Sigmoid colon (tissue), 7 donors: ENCODE results near the gene SIPA1L3. TPM values are rescaled to one million over a fixed set of nuclear protein-coding genes. Genes with fewer than 3 reads are reported as not detected.

ENCODE experiments used
- DNase-seq: peaks from one replicate; pipeline ENCODE4 v3.0.0-alpha.2; 2019
- H3K27ac ChIP-seq, 4 donors: fragments of 200-600 bp; sonication (generic); one replicate each; pipeline ENCODE4 v1.5.1; 2016 to 2019; ENCODE audit warnings: mild to moderate bottlenecking in 1 of 4
- H3K27me3 ChIP-seq, 3 donors: fragments of 200-600 bp; sonication (generic); one replicate each; pipeline ENCODE4 v1.5.1; 2019; ENCODE audit warnings: mild to moderate bottlenecking in 1 of 3
- H3K36me3 ChIP-seq, 4 donors: fragments of 200-600 bp; sonication (generic); one replicate each; pipeline ENCODE4 v1.5.1; 2016 to 2019
- H3K4me1 ChIP-seq, 4 donors: fragments of 200-600 bp; sonication (generic); one replicate each; pipeline ENCODE4 v1.5.1; 2017 to 2019
- H3K4me3 ChIP-seq, 4 donors: fragments of 200-600 bp; sonication (generic); one replicate each; pipeline ENCODE4 v1.5.1; 2017 to 2019; ENCODE audit warnings: mild to moderate bottlenecking in 2 of 4, moderate library complexity in 1 of 4
- H3K9me3 ChIP-seq, 4 donors: fragments of 200-600 bp in 3 of 4; sonication (generic) in 3 of 4; one replicate each; pipeline versions ENCODE4 v1.5.1 to v1.6.1; 2013 to 2019
- EP300 ChIP-seq, 4 donors: sonication (generic); formaldehyde crosslinking; IDR thresholded peaks; one replicate each; pipeline ENCODE4 v1.6.1; 2017; ENCODE audit warnings: antibody characterized with exemption in 4 of 4
- POLR2A ChIP-seq, 2 donors: fragments of 450-650 bp; IDR thresholded peaks; one replicate each; pipeline ENCODE4 v1.6.1; 2016; ENCODE audit warnings: antibody characterized with exemption in 2 of 2, mild to moderate bottlenecking in 2 of 2, moderate library complexity in 2 of 2
- POLR2AphosphoS5 ChIP-seq, 4 donors: sonication (generic); formaldehyde crosslinking; IDR thresholded peaks; one replicate each; pipeline ENCODE4 v1.6.1; 2017; ENCODE audit warnings: antibody characterized with exemption in 4 of 4
- WGBS, 2 donors: extraction: QIAGEN DNeasy Blood & Tissue Kit; methylation state at CpG; one replicate each; pipeline ENCODE4 v1.1.7; 2013; 5-methylcytosine and 5-hydroxymethylcytosine counted together
- intact Hi-C: fragments of 100-400 bp; cut with DNase I; formaldehyde crosslinking; loops from one replicate; pipeline ENCODE4 v1.15.1; 2023
- polyA plus RNA-seq, 3 donors: library from polyadenylated mRNA; stranded (reverse); fragments of 200-250 nt; gene quantifications; one replicate each; pipeline ENCODE4 v1.2.3, GENCODE V29; 2013
- total RNA-seq, 4 donors: library from RNA; depleted of rRNA; stranded (reverse); fragments of >200 nt; gene quantifications; one replicate each; pipeline ENCODE4 v1.1.0, GENCODE V29; 2016
- TF ChIP-seq, protein P1 (sequence below), 4 experiments: fragments of 450-650 bp in 3 of 4; fragments of 200-600 bp in 1 of 4; IDR thresholded peaks; one replicate each; pipeline ENCODE4 v1.5.1; 2016 to 2019; ENCODE audit warnings: antibody characterized with exemption in 4 of 4, mild to moderate bottlenecking in 3 of 4, moderate library complexity in 2 of 4
- donor health status: healthy with polysubstance abuse.
- donor health status: Bipolar disorder and iron deficiency.
- donor health status: healthy.

SIPA1L3 gene
- total and polyA plus RNA-seq, 7 donors: 7.7 to 47.9 (median 9.9) TPM

DNA sequence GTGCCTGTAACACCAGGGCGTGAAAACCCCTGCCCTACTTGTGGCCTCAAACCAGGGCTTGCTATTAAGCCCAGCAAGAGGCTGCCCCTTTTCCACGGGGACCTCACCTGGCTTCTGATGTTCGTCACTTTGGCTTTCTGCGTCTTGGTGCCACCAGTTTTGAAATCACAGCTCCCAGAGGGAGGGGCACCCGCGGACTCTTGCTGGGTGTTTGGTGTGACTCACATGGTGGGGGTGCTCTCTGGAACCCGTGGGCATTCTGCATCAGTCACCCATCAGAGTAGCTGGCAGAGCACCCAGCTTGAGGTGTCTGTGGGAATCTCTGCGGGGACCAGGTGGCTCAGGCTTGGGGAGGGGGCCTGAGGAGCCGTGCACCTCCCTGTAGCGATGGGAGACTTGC, 19.2 kb downstream of the SIPA1L3 start:
- 84 to 92% methylated on average over 10 of the region's 10 CpGs for WGBS, 2 donors
- DNase-seq: no peak

DNA sequence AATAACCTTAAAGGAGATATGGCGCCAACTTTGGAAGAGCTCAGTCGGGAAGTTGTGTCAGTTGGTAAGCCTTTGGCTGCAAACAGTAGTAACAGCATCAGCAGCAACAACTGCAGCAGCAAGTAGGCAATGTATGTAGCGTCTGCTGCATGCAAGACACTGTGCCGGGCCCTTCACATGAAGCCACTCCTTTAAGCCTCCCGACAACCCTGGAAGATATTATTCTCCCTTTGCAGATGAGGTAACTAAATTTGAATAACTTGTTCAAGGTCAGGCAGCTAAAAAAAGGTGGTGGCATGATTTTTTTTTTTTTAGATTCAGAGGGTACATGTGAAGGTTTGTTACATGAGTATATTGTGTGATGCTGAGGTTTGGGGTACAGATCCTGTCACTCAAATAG, 19.7 kb downstream of the SIPA1L3 start:
- Histone ChIP-seq H3K4me3 (no peak overlapping the region), H3K4me1 (peaks cover 0 to 4% (median 0%) of the 10 kb centered on the region in 4 donors), H3K27me3 (no peaks in the 10 kb centered on the region), H3K36me3 (no peaks in the 10 kb centered on the region), H3K27ac (no peak overlapping the region), H3K9me3 (no peaks in the 10 kb centered on the region)
- TF ChIP-seq POLR2A (IDR thresholded peaks at IDR 0.05) (no peak), POLR2AphosphoS5 (IDR thresholded peaks at IDR 0.05) (no peak), EP300 (IDR thresholded peaks at IDR 0.05) (no peak)
- TF ChIP-seq, protein P1, sequence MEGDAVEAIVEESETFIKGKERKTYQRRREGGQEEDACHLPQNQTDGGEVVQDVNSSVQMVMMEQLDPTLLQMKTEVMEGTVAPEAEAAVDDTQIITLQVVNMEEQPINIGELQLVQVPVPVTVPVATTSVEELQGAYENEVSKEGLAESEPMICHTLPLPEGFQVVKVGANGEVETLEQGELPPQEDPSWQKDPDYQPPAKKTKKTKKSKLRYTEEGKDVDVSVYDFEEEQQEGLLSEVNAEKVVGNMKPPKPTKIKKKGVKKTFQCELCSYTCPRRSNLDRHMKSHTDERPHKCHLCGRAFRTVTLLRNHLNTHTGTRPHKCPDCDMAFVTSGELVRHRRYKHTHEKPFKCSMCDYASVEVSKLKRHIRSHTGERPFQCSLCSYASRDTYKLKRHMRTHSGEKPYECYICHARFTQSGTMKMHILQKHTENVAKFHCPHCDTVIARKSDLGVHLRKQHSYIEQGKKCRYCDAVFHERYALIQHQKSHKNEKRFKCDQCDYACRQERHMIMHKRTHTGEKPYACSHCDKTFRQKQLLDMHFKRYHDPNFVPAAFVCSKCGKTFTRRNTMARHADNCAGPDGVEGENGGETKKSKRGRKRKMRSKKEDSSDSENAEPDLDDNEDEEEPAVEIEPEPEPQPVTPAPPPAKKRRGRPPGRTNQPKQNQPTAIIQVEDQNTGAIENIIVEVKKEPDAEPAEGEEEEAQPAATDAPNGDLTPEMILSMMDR (IDR thresholded peaks at IDR 0.05): no peak
- no peak for DNase-seq
- WGBS, 2 donors: 80 to 87% methylated on average over 5 of the region's 5 CpGs
- intact Hi-C loops: no loop called here

More for the DNA sequence above, 19.2 kb downstream of the SIPA1L3 start:
- Histone ChIP-seq H3K27me3 (no peaks in the 10 kb centered on the region), H3K4me3 (no peak overlapping the region), H3K27ac (no peak overlapping the region), H3K4me1 (no peaks in the 10 kb centered on the region), H3K9me3 (no peaks in the 10 kb centered on the region), H3K36me3 (no peaks in the 10 kb centered on the region)
- intact Hi-C loops: no loop called here
- TF ChIP-seq POLR2AphosphoS5 (IDR thresholded peaks at IDR 0.05) (no peak), EP300 (IDR thresholded peaks at IDR 0.05) (no peak), POLR2A (IDR thresholded peaks at IDR 0.05) (no peak)
- TF ChIP-seq, protein P1 (IDR thresholded peaks at IDR 0.05): no peak

DNA sequence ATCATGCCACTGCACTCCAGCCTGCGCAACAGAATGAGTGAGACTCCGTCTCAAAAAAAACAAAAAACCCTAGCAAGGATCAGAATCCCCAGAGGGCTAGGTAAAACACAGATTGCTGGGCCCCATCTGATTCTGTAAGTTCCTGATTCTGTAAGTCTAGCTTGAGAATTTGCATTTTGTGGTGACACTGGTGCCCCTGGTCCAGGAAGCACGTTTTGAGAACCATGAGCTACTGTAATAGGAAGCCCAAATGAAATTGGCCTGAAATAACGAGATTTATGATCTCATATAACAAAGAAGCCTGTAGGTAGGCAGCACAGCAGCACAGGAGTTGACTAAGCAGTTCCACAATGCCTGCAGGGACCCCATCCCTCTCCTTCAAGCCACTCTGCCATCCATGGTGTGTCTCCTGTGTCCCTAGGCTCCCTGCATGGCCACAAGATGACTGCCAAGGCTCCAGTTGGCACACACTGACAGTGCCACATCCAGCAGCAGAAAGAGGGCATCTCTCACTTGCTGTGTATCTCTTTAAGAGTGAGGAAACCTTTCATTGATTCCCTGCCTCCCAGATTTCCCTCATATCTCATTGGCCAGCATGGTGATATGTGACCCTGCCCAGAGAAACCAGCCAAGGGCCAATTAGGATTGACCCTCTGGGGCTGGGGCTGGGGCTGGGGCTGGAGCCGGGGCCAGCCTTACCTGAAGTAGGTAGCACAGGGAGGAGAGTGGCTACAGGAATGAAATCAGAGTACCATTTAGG, 21.7 kb downstream of the SIPA1L3 start:
- no peaks in the 10 kb centered on the region for H3K9me3 ChIP-seq
- TF ChIP-seq POLR2AphosphoS5 (IDR thresholded peaks at IDR 0.05): no peak
- TF ChIP-seq POLR2A (IDR thresholded peaks at IDR 0.05): no peak
- TF ChIP-seq, protein P1 (IDR thresholded peaks at IDR 0.05): no peak
- TF ChIP-seq EP300 (IDR thresholded peaks at IDR 0.05): no peak
- H3K4me3 ChIP-seq: no peak overlapping the region
- H3K36me3 ChIP-seq: no peaks in the 10 kb centered on the region
- WGBS, 2 donors: 51 to 55% methylated on average over 5 of the region's 5 CpGs
- intact Hi-C loops: no loop called here
- H3K27me3 ChIP-seq: no peaks in the 10 kb centered on the region
- no peak for DNase-seq
- H3K27ac ChIP-seq: no peak overlapping the region
- H3K4me1 ChIP-seq: peaks cover 0 to 14% (median 0%) of the 10 kb centered on the region in 4 donors

DNA sequence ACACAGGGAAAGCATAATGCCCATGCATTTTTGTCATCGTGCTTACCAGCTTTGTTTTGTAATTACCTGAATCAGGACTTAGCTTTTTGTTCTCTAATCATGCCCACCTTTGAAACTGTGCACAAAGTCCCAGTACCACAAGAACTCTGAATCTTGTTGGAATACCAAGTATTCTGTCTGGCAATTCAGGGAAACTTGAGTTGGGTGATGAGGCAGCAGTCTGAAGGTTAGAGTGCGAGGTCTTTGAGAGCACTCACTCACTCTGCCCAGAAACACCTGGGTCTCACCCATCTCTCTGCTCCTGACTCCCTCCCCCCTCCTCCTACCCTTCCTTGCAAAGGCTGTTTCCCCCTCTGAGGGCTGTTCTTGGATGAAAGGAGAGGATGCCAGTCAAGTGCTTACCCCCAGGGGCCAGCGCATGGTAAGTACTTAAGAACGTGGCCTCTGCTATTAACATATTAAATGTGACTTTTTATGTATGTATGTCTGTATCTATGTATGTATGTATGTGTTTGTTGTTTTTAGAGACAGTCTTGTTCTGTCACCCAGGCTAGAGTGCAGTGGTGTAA, 22.4 kb downstream of the SIPA1L3 start:
- Histone ChIP-seq H3K4me3 (no peak overlapping the region), H3K27me3 (no peaks in the 10 kb centered on the region), H3K36me3 (no peaks in the 10 kb centered on the region), H3K27ac (no peak overlapping the region), H3K4me1 (peaks cover 0 to 20% (median 0%) of the 10 kb centered on the region in 4 donors), H3K9me3 (no peaks in the 10 kb centered on the region)
- intact Hi-C loops: no loop called here
- DNase-seq: no peak
- WGBS, 2 donors: 85 to 90% methylated on average over 4 of the region's 4 CpGs
- TF ChIP-seq POLR2A (IDR thresholded peaks at IDR 0.05): no peak
- no peak for TF ChIP-seq POLR2AphosphoS5 (IDR thresholded peaks at IDR 0.05)
- TF ChIP-seq, protein P1 (IDR thresholded peaks at IDR 0.05): no peak
- TF ChIP-seq EP300 (IDR thresholded peaks at IDR 0.05): no peak
